ENCODE measurements around the gene CLDN12. TPM values are rescaled to one million over a fixed set of nuclear protein-coding genes. Genes with fewer than 3 reads are reported as not detected.

Gene CLDN12
- polyA plus RNA-seq, 2 of the 4 experiments (the other 2 are of a cell fraction): 19.9 to 51.3 TPM

DNA sequence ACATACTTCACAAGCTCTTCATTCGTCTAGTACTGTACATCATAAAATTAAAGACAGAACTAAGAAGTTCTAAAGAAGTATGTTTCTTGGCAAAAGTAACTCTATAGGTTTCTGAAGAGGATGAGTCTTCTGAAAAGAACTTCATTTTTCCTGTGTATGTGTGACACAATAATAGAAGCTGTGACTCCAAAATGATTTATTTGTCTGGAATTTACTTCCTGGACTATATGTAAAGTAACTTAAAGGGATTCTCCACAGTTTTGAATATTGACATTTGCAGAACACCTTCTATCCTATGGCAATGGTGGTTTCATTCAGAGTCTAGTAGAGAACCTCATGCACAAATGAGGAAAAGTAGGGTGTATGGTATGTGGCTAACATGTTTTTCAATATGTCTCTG, 19.8 kb upstream of the CLDN12 start (continued):
- TF ChIP-seq HOXA7 (CRISPR knock-in tag; IDR thresholded peaks at IDR 0.05) (no peak), NFE2L2 (conservative IDR thresholded peaks at IDR 0.05; ENCODE audit: low read length) (no peak)
- TF ChIP-seq, protein P1, sequence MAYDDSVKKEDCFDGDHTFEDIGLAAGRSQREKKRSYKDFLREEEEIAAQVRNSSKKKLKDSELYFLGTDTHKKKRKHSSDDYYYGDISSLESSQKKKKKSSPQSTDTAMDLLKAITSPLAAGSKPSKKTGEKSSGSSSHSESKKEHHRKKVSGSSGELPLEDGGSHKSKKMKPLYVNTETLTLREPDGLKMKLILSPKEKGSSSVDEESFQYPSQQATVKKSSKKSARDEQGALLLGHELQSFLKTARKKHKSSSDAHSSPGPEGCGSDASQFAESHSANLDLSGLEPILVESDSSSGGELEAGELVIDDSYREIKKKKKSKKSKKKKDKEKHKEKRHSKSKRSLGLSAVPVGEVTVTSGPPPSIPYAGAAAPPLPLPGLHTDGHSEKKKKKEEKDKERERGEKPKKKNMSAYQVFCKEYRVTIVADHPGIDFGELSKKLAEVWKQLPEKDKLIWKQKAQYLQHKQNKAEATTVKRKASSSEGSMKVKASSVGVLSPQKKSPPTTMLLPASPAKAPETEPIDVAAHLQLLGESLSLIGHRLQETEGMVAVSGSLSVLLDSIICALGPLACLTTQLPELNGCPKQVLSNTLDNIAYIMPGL (CRISPR knock-in tag; IDR thresholded peaks at IDR 0.05; ENCODE audit: borderline replicate concordance): no peak
- TF ChIP-seq, protein P2, sequence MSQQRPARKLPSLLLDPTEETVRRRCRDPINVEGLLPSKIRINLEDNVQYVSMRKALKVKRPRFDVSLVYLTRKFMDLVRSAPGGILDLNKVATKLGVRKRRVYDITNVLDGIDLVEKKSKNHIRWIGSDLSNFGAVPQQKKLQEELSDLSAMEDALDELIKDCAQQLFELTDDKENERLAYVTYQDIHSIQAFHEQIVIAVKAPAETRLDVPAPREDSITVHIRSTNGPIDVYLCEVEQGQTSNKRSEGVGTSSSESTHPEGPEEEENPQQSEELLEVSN (IDR thresholded peaks at IDR 0.05; ENCODE audit: borderline replicate concordance, low read depth): no peak

DNA sequence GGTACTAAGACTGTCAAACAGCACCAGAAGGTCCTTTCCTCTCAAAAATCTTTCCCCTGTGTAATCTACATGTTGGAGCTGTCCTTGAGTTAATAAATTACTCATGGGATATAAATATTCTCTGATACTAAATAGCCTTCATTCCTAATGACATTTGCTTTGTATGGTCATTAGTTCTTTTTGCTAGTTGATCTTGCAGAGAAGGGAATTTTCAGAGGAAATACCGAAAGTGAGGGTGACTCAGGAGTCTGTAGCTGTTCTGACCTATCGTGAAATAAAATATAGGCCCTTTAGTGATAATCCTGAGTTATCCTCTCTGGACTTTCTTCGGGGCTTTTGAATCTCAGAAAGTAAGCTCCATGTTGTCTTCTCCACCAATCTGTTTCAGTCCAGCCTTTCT, 19.4 kb upstream of the CLDN12 start:
- DNase-seq (ENCODE audit: low read depth in 1 of 2, low spot score in 1 of 2): no peak
- Histone ChIP-seq H3K27ac (no peak overlapping the region), H3K4me2 (no peak overlapping the region), H3K4me3 (no peak overlapping the region), H3K9me3 (peaks cover 8% of the 10 kb centered on the region; the same call in 2 of the 3 replicates), H3K4me1 (0 out of 3 replicates have a peak, but pooled peaks cover 14% of the 10 kb centered on the region)
- ChIA-PET POLR2A (no interaction called here), CTCF (no interaction called here)
- FAIRE-seq: peak; percentile 36
- no peak for ATAC-seq
- TF ChIP-seq, protein P3, sequence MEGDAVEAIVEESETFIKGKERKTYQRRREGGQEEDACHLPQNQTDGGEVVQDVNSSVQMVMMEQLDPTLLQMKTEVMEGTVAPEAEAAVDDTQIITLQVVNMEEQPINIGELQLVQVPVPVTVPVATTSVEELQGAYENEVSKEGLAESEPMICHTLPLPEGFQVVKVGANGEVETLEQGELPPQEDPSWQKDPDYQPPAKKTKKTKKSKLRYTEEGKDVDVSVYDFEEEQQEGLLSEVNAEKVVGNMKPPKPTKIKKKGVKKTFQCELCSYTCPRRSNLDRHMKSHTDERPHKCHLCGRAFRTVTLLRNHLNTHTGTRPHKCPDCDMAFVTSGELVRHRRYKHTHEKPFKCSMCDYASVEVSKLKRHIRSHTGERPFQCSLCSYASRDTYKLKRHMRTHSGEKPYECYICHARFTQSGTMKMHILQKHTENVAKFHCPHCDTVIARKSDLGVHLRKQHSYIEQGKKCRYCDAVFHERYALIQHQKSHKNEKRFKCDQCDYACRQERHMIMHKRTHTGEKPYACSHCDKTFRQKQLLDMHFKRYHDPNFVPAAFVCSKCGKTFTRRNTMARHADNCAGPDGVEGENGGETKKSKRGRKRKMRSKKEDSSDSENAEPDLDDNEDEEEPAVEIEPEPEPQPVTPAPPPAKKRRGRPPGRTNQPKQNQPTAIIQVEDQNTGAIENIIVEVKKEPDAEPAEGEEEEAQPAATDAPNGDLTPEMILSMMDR (IDR thresholded peaks at IDR 0.05): no peak
- no peak for TF ChIP-seq ESRRA (IDR thresholded peaks at IDR 0.05; ENCODE audit: borderline replicate concordance, low read length)
- TF ChIP-seq RCOR1 (IDR thresholded peaks at IDR 0.05; ENCODE audit: low read depth, low read length): no peak
- no peak for TF ChIP-seq BHLHE40 (IDR thresholded peaks at IDR 0.05; ENCODE audit: low read depth, low read length)
- no peak for TF ChIP-seq EHF (CRISPR knock-in tag; IDR thresholded peaks at IDR 0.05)
- TF ChIP-seq CBX2 (IDR thresholded peaks at IDR 0.05; ENCODE audit: borderline replicate concordance, low read depth): no peak
- TF ChIP-seq EP300 (IDR thresholded peaks at IDR 0.05): no peak
- TF ChIP-seq, protein P4, sequence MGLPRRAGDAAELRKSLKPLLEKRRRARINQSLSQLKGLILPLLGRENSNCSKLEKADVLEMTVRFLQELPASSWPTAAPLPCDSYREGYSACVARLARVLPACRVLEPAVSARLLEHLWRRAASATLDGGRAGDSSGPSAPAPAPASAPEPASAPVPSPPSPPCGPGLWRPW (IDR thresholded peaks at IDR 0.05): no peak
- no peak for TF ChIP-seq MYC (IDR thresholded peaks at IDR 0.05; ENCODE audit: borderline replicate concordance, low read length)
- TF ChIP-seq CBX8 (IDR thresholded peaks at IDR 0.05): no peak
- TF ChIP-seq POLR2A (IDR thresholded peaks at IDR 0.05; ENCODE audit: low read length): no peak
- no peak for TF ChIP-seq HOXB5 (CRISPR knock-in tag; IDR thresholded peaks at IDR 0.05)
- no peak for TF ChIP-seq FOSL2 (IDR thresholded peaks at IDR 0.05)
- TF ChIP-seq FOSL2 (CRISPR knock-in tag; IDR thresholded peaks at IDR 0.05): no peak
- TF ChIP-seq PHF8 (IDR thresholded peaks at IDR 0.05; ENCODE audit: borderline replicate concordance, low read depth): no peak
- 59% methylated on average over 3 of the region's 3 CpGs for WGBS (ENCODE audit: missing lambda C conversion rate)

DNA sequence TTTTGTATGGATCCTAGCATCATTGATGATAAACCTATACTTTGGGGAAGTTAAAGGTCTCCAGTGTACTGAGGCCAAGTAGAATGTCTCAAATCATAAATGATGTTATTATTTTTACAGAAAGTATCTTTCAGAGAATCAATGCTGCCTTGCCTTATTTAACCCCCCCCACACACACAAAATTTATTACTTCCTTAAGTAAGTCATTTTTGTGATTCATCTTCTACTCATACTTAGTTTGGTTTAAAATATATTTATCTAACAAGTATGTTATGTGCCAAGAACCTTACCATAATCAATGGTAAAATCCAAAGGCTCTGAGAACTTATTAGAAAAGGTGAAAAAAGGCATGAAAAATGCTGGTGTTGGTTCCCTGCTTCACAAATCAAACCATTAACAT, 18.8 kb upstream of the CLDN12 start:
- Histone ChIP-seq H3K27ac (no peak overlapping the region), H3K4me1 (0 out of 3 replicates have a peak, but pooled peaks cover 14% of the 10 kb centered on the region), H3K9me3 (peaks cover 8% of the 10 kb centered on the region; the same call in 2 of the 3 replicates), H3K4me2 (no peak overlapping the region), H3K4me3 (no peak overlapping the region)
- POLR2A ChIA-PET: no interaction called here
- no peak for DNase-seq (ENCODE audit: low read depth in 1 of 2, low spot score in 1 of 2)
- no peak for ATAC-seq
- CTCF ChIA-PET: no interaction called here
- no peak for FAIRE-seq
- no peak for TF ChIP-seq EHF (CRISPR knock-in tag; IDR thresholded peaks at IDR 0.05)
- TF ChIP-seq, protein P1 (CRISPR knock-in tag; IDR thresholded peaks at IDR 0.05; ENCODE audit: borderline replicate concordance): no peak
- no peak for TF ChIP-seq ZNF302 (CRISPR knock-in tag; IDR thresholded peaks at IDR 0.05)
- no peak for TF ChIP-seq ESRRA (IDR thresholded peaks at IDR 0.05; ENCODE audit: borderline replicate concordance, low read length)
- TF ChIP-seq, protein P5, sequence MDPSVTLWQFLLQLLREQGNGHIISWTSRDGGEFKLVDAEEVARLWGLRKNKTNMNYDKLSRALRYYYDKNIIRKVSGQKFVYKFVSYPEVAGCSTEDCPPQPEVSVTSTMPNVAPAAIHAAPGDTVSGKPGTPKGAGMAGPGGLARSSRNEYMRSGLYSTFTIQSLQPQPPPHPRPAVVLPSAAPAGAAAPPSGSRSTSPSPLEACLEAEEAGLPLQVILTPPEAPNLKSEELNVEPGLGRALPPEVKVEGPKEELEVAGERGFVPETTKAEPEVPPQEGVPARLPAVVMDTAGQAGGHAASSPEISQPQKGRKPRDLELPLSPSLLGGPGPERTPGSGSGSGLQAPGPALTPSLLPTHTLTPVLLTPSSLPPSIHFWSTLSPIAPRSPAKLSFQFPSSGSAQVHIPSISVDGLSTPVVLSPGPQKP (IDR thresholded peaks at IDR 0.05; ENCODE audit: low read depth, low read length): no peak
- TF ChIP-seq TP53 (CRISPR knock-in tag; IDR thresholded peaks at IDR 0.05): no peak
- TF ChIP-seq, protein P6, sequence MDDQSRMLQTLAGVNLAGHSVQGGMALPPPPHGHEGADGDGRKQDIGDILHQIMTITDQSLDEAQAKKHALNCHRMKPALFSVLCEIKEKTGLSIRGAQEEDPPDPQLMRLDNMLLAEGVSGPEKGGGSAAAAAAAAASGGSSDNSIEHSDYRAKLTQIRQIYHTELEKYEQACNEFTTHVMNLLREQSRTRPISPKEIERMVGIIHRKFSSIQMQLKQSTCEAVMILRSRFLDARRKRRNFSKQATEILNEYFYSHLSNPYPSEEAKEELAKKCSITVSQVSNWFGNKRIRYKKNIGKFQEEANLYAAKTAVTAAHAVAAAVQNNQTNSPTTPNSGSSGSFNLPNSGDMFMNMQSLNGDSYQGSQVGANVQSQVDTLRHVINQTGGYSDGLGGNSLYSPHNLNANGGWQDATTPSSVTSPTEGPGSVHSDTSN (IDR thresholded peaks at IDR 0.05): no peak
- TF ChIP-seq RCOR1 (IDR thresholded peaks at IDR 0.05; ENCODE audit: low read depth, low read length): no peak
- no peak for TF ChIP-seq RAD21 (conservative IDR thresholded peaks at IDR 0.05 in 1 of 2, IDR thresholded peaks at IDR 0.05 in 1 of 2)
- no peak for TF ChIP-seq CHD2 (IDR thresholded peaks at IDR 0.05; ENCODE audit: low read length, partially characterized antibody)
- TF ChIP-seq ZSCAN20 (CRISPR knock-in tag; IDR thresholded peaks at IDR 0.05): no peak
- no peak for TF ChIP-seq JUNB (IDR thresholded peaks at IDR 0.05)
- no peak for TF ChIP-seq ZFP36 (IDR thresholded peaks at IDR 0.05; ENCODE audit: borderline replicate concordance, partially characterized antibody)
- TF ChIP-seq HOXB13 (CRISPR knock-in tag; IDR thresholded peaks at IDR 0.05; ENCODE audit: low read depth): no peak
- TF ChIP-seq POLR2A (IDR thresholded peaks at IDR 0.05; ENCODE audit: low read length): no peak
